ENCODE results near the gene RNU11.
"Not testable (repeated sequence)": the region's sequence is repeated elsewhere in the genome, so short reads cannot be mapped to it uniquely, and the experiment has no call there.

The RNU11 gene

GRCh38 chr1:28663871-28664470 is 15.6 kb downstream of the RNU11 start:
- no peak for TF ChIP-seq CTCF (IDR thresholded peaks at IDR 0.05; ENCODE audit: low read length, missing control alignments)
- H3K4me3 ChIP-seq (replicated peaks; ENCODE audit: low read depth, low read length), result no peak overlapping the region
- DNase-seq (ENCODE audit: low read depth), result no peak

GRCh38 chr1:28666806-28667205 is 18.4 kb downstream of the RNU11 start:
- TF ChIP-seq CTCF (IDR thresholded peaks at IDR 0.05; ENCODE audit: low read length, missing control alignments), result no peak
- no peak for DNase-seq (ENCODE audit: low read depth)
- no peak overlapping the region for H3K4me3 ChIP-seq (replicated peaks; ENCODE audit: low read depth, low read length)

- DNase-seq (ENCODE audit: low read depth), result peak; percentile 85
- H3K4me3 ChIP-seq (replicated peaks; ENCODE audit: low read depth, low read length), result peak within 1 kb of the TSS; percentile 86
- no peak for TF ChIP-seq CTCF (IDR thresholded peaks at IDR 0.05; ENCODE audit: low read length, missing control alignments)
These were observed 20.0 kb downstream of the RNU11 start, which contains the start of gene GMEB1 for GRCh38 chr1:28668191-28668955. Gene GMEB1, plus strand, starts transcription at chr1:28668784. Its CDS starts 14,829 bp downstream, at chr1:28683613.

- DNase-seq (ENCODE audit: low read depth), result peak; percentile 35
- H3K4me3 ChIP-seq (replicated peaks; ENCODE audit: low read depth, low read length), result peak overlapping the region; percentile 86
These were observed 20.7 kb downstream of the RNU11 start for GRCh38 chr1:28668956-28669723.

GRCh38 chr1:28671254-28671780 is 22.9 kb downstream of the RNU11 start:
- TF ChIP-seq CTCF (IDR thresholded peaks at IDR 0.05; ENCODE audit: low read length, missing control alignments), result no peak
- no peak for DNase-seq (ENCODE audit: low read depth)
- no peak overlapping the region for H3K4me3 ChIP-seq (replicated peaks; ENCODE audit: low read depth, low read length)

More at GRCh38 chr1:28668956-28669723, 20.7 kb downstream of the RNU11 start:
- no peak for TF ChIP-seq CTCF (IDR thresholded peaks at IDR 0.05; ENCODE audit: low read length, missing control alignments)

- not testable (repeated sequence) for H3K4me3 ChIP-seq (replicated peaks; ENCODE audit: low read depth, low read length); DNase-seq (ENCODE audit: low read depth)
These were observed 24.6 kb downstream of the RNU11 start for GRCh38 chr1:28672971-28673370.

- DNase-seq (ENCODE audit: low read depth), result no peak
- no peak for TF ChIP-seq CTCF (IDR thresholded peaks at IDR 0.05; ENCODE audit: low read length, missing control alignments)
- H3K4me3 ChIP-seq (replicated peaks; ENCODE audit: low read depth, low read length), result no peak overlapping the region
These were observed 27.5 kb downstream of the RNU11 start for GRCh38 chr1:28675924-28676257.
